ENCODE data around the gene ADAMTS15. TPM values are rescaled to one million over a fixed set of nuclear protein-coding genes. Genes with fewer than 3 reads are reported as not detected.
"Not testable (repeated sequence)": the region's sequence is repeated elsewhere in the genome, so short reads cannot be mapped to it uniquely, and the experiment has no call there.

ADAMTS15 gene
- total RNA-seq, 1 experiment from 2014 or later, result 0.70 TPM

DNA sequence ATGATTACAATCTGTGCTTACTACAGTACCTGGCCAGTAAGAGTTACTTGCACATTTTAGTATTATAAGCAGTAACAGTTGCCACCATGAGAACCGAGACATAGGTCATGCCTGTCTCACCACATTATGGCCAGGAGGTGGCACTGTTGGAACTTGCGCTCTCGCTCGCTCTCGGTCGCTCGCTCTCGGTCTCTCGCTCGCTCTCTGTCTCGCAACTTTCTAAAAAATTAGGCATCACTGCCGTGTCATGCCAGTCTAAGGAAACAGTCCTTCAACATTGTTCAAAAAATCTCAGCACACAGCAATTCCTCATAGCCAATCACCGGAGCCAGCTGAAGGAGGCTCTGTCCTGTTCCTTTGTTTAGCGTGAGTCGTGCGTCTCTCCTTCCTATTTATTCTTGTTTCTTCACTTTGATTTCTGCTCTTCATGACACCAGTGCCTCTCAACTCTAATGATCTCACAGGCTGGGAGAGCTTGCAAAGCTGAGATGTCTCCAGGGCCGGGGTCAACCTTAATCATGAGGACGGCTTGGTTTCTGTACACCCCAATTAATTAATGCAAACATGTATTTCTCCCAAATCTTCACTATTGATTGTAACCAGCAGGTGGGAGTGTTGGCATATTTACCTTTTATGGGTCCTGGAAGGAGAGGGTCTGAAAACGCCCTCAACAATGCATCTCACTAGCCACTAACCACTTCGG is 13.8 kb upstream of the ADAMTS15 start:
- no peaks in the 10 kb centered on the region for H3K36me3 Mint-ChIP-seq (ENCODE audit: insufficient read depth, unreplicated experiment)
- BruUV-seq (replicated peaks), result no TSS peak
- intact Hi-C loops (cut with micrococcal nuclease), result loop anchor here (1.0 to 10.0 kb wide), 5 partner anchors 115 to 510 kb away; no protein-coding TSS in a partner anchor
- peaks cover 12% of the 10 kb centered on the region for H3K4me1 Mint-ChIP-seq (ENCODE audit: insufficient read depth, unreplicated experiment)
- POLR2A ChIA-PET, result interaction anchor here (1.0 to 1.5 kb wide), 4 partner anchors 414 to 434 kb away, joined by 3 to 8 read pairs (median 5); no protein-coding TSS in a partner anchor
- CTCF ChIA-PET, result interaction anchor here (0.5 to 25.6 kb wide), 58 partner anchors 10 to 558 kb away, joined by 3 to 1064 read pairs (median 4); partner anchors contain the start of genes ADAMTS15 and SNX19
- peak; percentile 84 for DNase-seq (ENCODE audit: unreplicated experiment)
- TF ChIP-seq, protein P1, sequence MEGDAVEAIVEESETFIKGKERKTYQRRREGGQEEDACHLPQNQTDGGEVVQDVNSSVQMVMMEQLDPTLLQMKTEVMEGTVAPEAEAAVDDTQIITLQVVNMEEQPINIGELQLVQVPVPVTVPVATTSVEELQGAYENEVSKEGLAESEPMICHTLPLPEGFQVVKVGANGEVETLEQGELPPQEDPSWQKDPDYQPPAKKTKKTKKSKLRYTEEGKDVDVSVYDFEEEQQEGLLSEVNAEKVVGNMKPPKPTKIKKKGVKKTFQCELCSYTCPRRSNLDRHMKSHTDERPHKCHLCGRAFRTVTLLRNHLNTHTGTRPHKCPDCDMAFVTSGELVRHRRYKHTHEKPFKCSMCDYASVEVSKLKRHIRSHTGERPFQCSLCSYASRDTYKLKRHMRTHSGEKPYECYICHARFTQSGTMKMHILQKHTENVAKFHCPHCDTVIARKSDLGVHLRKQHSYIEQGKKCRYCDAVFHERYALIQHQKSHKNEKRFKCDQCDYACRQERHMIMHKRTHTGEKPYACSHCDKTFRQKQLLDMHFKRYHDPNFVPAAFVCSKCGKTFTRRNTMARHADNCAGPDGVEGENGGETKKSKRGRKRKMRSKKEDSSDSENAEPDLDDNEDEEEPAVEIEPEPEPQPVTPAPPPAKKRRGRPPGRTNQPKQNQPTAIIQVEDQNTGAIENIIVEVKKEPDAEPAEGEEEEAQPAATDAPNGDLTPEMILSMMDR (IDR thresholded peaks at IDR 0.05; ENCODE audit: unreplicated experiment), result peak; percentile 88
- H3K27me3 Mint-ChIP-seq (ENCODE audit: insufficient read depth, unreplicated experiment), result peaks cover 20% of the 10 kb centered on the region
- no peaks in the 10 kb centered on the region for H3K9me3 Mint-ChIP-seq (ENCODE audit: unreplicated experiment)
- H3K27ac Mint-ChIP-seq (ENCODE audit: low read depth, unreplicated experiment), result no peak overlapping the region
- no peak overlapping the region for H3K4me3 Mint-ChIP-seq (ENCODE audit: unreplicated experiment)

DNA sequence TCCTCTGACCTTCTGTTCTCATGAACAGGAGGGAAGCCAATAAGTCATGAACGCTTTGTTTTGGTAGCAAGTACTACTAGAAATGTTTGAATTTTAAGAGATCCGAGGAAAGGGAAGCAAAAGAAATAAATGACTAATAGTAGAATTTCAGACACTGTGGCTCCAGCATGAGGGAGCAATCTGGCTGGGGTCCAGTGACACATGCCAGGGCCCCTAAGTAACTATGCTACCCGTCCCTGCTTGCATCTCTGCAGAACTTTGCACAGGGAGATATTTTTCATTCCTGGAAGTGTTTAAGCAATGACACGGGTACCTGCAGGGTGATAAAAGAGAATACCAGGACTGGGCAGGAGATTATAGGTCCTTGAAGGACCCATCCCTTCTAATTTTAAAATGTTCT is 12.8 kb upstream of the ADAMTS15 start:
- Mint-ChIP-seq H3K36me3 (ENCODE audit: insufficient read depth, unreplicated experiment) (no peaks in the 10 kb centered on the region), H3K4me3 (ENCODE audit: unreplicated experiment) (no peak overlapping the region), H3K9me3 (ENCODE audit: unreplicated experiment) (no peaks in the 10 kb centered on the region), H3K27me3 (ENCODE audit: insufficient read depth, unreplicated experiment) (peaks cover 10% of the 10 kb centered on the region), H3K4me1 (ENCODE audit: insufficient read depth, unreplicated experiment) (peaks cover 12% of the 10 kb centered on the region), H3K27ac (ENCODE audit: low read depth, unreplicated experiment) (no peak overlapping the region)
- TF ChIP-seq, protein P1 (IDR thresholded peaks at IDR 0.05; ENCODE audit: unreplicated experiment), result no peak
- ChIA-PET POLR2A (interaction anchor here (0.5 to 1.5 kb wide), 5 partner anchors 201 to 426 kb away, joined by 3 to 8 read pairs (median 3); no protein-coding TSS in a partner anchor), CTCF (interaction anchor here (0.6 to 25.6 kb wide), 33 partner anchors 9 to 557 kb away, joined by 3 to 1064 read pairs (median 4); partner anchors contain the start of gene ADAMTS15)
- no TSS peak for BruUV-seq (replicated peaks)
- no peak for DNase-seq (ENCODE audit: unreplicated experiment)
- intact Hi-C loops (cut with micrococcal nuclease), result loop anchor here (1.0 to 10.0 kb wide), 3 partner anchors 114 to 511 kb away; no protein-coding TSS in a partner anchor

DNA sequence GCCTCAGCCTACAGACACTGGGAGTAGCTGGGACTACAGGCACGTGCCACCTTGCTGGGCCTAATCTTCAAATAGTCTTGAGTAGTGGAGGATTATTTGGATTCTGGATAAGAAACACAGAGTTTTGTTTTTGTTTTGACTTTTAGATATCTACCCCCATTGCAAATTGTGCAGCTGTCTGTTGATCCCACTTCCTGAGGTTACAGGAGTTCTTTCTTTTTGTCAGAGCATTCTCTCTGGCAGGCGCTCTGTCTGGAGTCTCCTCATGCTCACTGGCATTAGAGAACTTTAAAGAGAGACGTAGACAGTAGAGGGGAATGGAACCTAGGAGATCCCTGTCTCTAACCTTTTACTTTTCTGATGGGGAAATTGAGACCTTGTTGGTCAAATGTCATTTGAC is 12.3 kb upstream of the ADAMTS15 start:
- no TSS peak for BruUV-seq (replicated peaks)
- peaks cover 12% of the 10 kb centered on the region for H3K4me1 Mint-ChIP-seq (ENCODE audit: insufficient read depth, unreplicated experiment)
- ChIA-PET CTCF (interaction anchor here (0.8 to 25.6 kb wide), 5 partner anchors 9 to 460 kb away, joined by 5 to 1064 read pairs (median 132); partner anchors contain the start of gene ADAMTS15), POLR2A (interaction anchor here (0.9 kb wide), 1 partner anchor 391 kb away, joined by 3 read pairs; no protein-coding TSS in a partner anchor)
- DNase-seq (ENCODE audit: unreplicated experiment), result no peak
- no peaks in the 10 kb centered on the region for H3K36me3 Mint-ChIP-seq (ENCODE audit: insufficient read depth, unreplicated experiment)
- no peaks in the 10 kb centered on the region for H3K9me3 Mint-ChIP-seq (ENCODE audit: unreplicated experiment)
- no peak overlapping the region for H3K4me3 Mint-ChIP-seq (ENCODE audit: unreplicated experiment)
- H3K27ac Mint-ChIP-seq (ENCODE audit: low read depth, unreplicated experiment), result no peak overlapping the region
- H3K27me3 Mint-ChIP-seq (ENCODE audit: insufficient read depth, unreplicated experiment), result peaks cover 5% of the 10 kb centered on the region
- TF ChIP-seq, protein P1 (IDR thresholded peaks at IDR 0.05; ENCODE audit: unreplicated experiment), result no peak
- intact Hi-C loops (cut with micrococcal nuclease), result loop anchor here (10.0 kb wide), 1 partner anchor 511 kb away; no protein-coding TSS in a partner anchor

DNA sequence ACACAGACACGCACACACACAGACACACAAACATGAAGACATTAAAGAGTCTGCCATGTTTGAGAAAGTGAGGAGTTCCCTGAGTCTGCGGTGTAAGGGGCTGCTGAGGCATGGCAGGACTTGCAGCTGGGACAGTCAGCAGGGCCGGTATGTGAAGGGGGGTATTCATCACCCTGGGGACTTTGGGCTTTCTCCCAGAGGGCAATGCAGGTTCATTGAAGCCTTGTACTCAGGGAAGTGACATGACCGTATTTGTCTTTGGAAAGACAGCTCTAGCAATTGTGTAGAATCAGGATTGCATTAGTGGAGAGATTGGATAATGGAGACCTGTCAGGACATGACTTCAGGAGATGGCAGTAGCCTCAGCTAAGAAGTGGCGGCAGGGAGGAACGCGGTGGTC is 10.6 kb upstream of the ADAMTS15 start:
- no peak for DNase-seq (ENCODE audit: unreplicated experiment)
- BruUV-seq (replicated peaks), result no TSS peak
- ChIA-PET CTCF (interaction anchor here (0.9 to 25.6 kb wide), 6 partner anchors 23 to 459 kb away, joined by 3 to 1064 read pairs (median 4); no protein-coding TSS in a partner anchor), POLR2A (interaction anchor here (0.5 to 1.4 kb wide), 5 partner anchors 11 to 424 kb away, joined by 3 to 6 read pairs (median 3); no protein-coding TSS in a partner anchor)
- Mint-ChIP-seq H3K9me3 (ENCODE audit: unreplicated experiment) (no peaks in the 10 kb centered on the region), H3K27ac (ENCODE audit: low read depth, unreplicated experiment) (no peak overlapping the region), H3K4me3 (ENCODE audit: unreplicated experiment) (no peak overlapping the region), H3K4me1 (ENCODE audit: insufficient read depth, unreplicated experiment) (peaks cover 12% of the 10 kb centered on the region), H3K27me3 (ENCODE audit: insufficient read depth, unreplicated experiment) (no peaks in the 10 kb centered on the region), H3K36me3 (ENCODE audit: insufficient read depth, unreplicated experiment) (no peaks in the 10 kb centered on the region)
- intact Hi-C loops (cut with micrococcal nuclease), result loop anchor here (10.0 kb wide), 1 partner anchor 513 kb away; no protein-coding TSS in a partner anchor
- TF ChIP-seq, protein P1 (IDR thresholded peaks at IDR 0.05; ENCODE audit: unreplicated experiment), result no peak

DNA sequence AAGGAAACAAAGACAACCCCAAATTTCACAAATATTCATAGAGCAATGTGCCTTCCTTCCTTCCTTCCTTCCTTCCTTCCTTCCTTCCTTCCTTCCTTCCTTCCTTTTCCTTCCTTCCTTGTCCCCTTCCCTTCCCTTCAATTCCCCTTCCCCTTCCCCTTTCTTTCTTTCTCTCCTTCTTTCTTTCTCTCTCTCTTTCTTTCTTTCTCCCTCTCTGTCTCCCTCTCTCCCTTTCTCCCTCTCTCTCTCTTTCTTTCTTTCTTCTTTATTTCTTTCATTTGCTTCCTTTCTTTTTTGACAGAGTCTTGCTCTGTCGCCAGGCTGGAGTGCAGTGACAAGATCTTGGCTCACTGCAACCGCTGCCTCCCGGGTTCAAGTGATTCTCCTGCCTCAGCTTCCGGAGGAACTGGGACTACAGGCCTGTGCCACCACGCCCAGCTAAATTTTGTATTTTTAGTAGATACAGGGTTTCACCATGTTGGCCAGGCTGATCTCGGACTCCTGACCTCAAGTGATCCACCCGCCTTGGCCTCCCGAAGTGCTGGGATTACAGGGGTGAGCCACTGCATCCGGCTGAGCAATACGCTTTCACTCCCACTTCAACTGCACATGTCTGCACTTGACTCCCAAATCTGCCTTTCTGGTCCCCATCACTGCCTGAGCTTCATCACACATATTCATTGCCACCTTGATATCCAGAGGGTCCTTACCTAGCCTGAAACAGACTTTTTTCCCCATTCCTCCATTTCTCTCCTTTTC is 9.9 kb upstream of the ADAMTS15 start:
- peak overlapping the region; percentile 13 for H3K27ac Mint-ChIP-seq (ENCODE audit: low read depth, unreplicated experiment)
- H3K9me3 Mint-ChIP-seq (ENCODE audit: unreplicated experiment); H3K4me3 Mint-ChIP-seq (ENCODE audit: unreplicated experiment); BruUV-seq (replicated peaks); DNase-seq (ENCODE audit: unreplicated experiment); H3K36me3 Mint-ChIP-seq (ENCODE audit: insufficient read depth, unreplicated experiment); H3K27me3 Mint-ChIP-seq (ENCODE audit: insufficient read depth, unreplicated experiment): not testable (repeated sequence)
- CTCF ChIA-PET, result interaction anchor here (0.9 to 25.6 kb wide), 5 partner anchors 24 to 458 kb away, joined by 3 to 1064 read pairs (median 6); no protein-coding TSS in a partner anchor
- peaks cover 12% of the 10 kb centered on the region for H3K4me1 Mint-ChIP-seq (ENCODE audit: insufficient read depth, unreplicated experiment)
- POLR2A ChIA-PET, result interaction anchor here (0.5 to 1.3 kb wide), 3 partner anchors 12 to 409 kb away, joined by 3 to 4 read pairs (median 3); no protein-coding TSS in a partner anchor
- intact Hi-C loops (cut with micrococcal nuclease), result loop anchor here (10.0 kb wide), 1 partner anchor 514 kb away; no protein-coding TSS in a partner anchor
